ENCODE results near the gene NDUFAF3.

DNA sequence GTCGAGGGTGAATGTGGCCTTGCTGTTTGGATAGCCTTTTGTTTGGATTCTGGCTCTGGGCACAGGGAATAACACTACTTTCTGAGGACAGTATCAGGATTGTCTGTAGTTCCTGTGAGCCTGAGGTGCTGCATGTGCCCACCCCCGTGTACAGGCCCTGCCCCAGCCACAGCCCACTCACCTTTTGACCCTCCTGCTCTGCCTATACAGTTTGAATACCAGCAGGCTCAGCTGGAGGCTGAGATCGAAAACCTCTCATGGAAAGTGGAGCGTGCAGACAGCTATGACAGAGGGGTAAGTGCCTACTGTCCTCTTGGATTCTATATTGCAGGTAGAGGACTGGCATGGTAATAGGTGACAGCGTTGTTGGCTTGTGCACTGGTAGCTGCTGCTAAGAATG, 39.2 kb upstream of the NDUFAF3 start:
- TF ChIP-seq EZH2 (IDR thresholded peaks at IDR 0.05; ENCODE audit: borderline replicate concordance, low read depth, low read length, severe bottlenecking), result no peak
- TF ChIP-seq, protein P1, sequence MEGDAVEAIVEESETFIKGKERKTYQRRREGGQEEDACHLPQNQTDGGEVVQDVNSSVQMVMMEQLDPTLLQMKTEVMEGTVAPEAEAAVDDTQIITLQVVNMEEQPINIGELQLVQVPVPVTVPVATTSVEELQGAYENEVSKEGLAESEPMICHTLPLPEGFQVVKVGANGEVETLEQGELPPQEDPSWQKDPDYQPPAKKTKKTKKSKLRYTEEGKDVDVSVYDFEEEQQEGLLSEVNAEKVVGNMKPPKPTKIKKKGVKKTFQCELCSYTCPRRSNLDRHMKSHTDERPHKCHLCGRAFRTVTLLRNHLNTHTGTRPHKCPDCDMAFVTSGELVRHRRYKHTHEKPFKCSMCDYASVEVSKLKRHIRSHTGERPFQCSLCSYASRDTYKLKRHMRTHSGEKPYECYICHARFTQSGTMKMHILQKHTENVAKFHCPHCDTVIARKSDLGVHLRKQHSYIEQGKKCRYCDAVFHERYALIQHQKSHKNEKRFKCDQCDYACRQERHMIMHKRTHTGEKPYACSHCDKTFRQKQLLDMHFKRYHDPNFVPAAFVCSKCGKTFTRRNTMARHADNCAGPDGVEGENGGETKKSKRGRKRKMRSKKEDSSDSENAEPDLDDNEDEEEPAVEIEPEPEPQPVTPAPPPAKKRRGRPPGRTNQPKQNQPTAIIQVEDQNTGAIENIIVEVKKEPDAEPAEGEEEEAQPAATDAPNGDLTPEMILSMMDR (IDR thresholded peaks at IDR 0.05; ENCODE audit: extremely low read depth in 1 of 2, insufficient read depth in 1 of 2, low read depth in 1 of 2, low read length in 2 of 2), result no peak
